ENCODE results near the gene ZNF799.
"Not testable (repeated sequence)": the region's sequence is repeated elsewhere in the genome, so short reads cannot be mapped to it uniquely, and the experiment has no call there.

Gene ZNF799

GRCh38 chr19:12425236-12425887 lies 24.3 kb upstream of the ZNF799 start:
- H3K4me2 ChIP-seq (ENCODE audit: insufficient read depth, low read length): no peak overlapping the region
- ATAC-seq (ENCODE audit: insufficient read depth, low read depth): no peak
- no peak for DNase-seq

GRCh38 chr19:12417273-12417672 lies 16.2 kb upstream of the ZNF799 start:
- not testable (repeated sequence) for H3K9me3 ChIP-seq (ENCODE audit: insufficient read depth, low read length, severe bottlenecking); ATAC-seq (ENCODE audit: insufficient read depth, low read depth)
- H3K36me3 ChIP-seq (ENCODE audit: insufficient read depth, low read length): peaks cover 27% of the 10 kb centered on the region

More at GRCh38 chr19:12425236-12425887, 24.3 kb upstream of the ZNF799 start:
- no peaks in the 10 kb centered on the region for H4K20me1 ChIP-seq (ENCODE audit: insufficient read depth, low read length)
- no peaks in the 10 kb centered on the region for H3K9me3 ChIP-seq (ENCODE audit: insufficient read depth, low read length, severe bottlenecking)
- H3K36me3 ChIP-seq (ENCODE audit: insufficient read depth, low read length): peaks cover 39% of the 10 kb centered on the region
- no peak for TF ChIP-seq EZH2 (IDR thresholded peaks at IDR 0.05; ENCODE audit: borderline replicate concordance, low read depth, low read length, severe bottlenecking)
- TF ChIP-seq, protein P1, sequence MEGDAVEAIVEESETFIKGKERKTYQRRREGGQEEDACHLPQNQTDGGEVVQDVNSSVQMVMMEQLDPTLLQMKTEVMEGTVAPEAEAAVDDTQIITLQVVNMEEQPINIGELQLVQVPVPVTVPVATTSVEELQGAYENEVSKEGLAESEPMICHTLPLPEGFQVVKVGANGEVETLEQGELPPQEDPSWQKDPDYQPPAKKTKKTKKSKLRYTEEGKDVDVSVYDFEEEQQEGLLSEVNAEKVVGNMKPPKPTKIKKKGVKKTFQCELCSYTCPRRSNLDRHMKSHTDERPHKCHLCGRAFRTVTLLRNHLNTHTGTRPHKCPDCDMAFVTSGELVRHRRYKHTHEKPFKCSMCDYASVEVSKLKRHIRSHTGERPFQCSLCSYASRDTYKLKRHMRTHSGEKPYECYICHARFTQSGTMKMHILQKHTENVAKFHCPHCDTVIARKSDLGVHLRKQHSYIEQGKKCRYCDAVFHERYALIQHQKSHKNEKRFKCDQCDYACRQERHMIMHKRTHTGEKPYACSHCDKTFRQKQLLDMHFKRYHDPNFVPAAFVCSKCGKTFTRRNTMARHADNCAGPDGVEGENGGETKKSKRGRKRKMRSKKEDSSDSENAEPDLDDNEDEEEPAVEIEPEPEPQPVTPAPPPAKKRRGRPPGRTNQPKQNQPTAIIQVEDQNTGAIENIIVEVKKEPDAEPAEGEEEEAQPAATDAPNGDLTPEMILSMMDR (IDR thresholded peaks at IDR 0.05; ENCODE audit: borderline replicate concordance, extremely low read depth, low read length, poor library complexity, severe bottlenecking): no peak
- no peak overlapping the region for H3K4me3 ChIP-seq (ENCODE audit: low read depth in 1 of 2, low read length in 2 of 2)
- no peaks in the 10 kb centered on the region for H3K4me1 ChIP-seq (ENCODE audit: insufficient read depth, low read length)
- H3K9ac ChIP-seq (ENCODE audit: low read depth, low read length): no peak overlapping the region
- no peak overlapping the region for H3K27ac ChIP-seq (ENCODE audit: low read length)
- no peaks in the 10 kb centered on the region for H3K27me3 ChIP-seq (ENCODE audit: insufficient read depth, low read length, poor library complexity)
- no peak overlapping the region for H2AFZ ChIP-seq (ENCODE audit: low read depth, low read length)
- H3K79me2 ChIP-seq (ENCODE audit: insufficient read depth, low read length): no peaks in the 10 kb centered on the region

GRCh38 chr19:12411893-12412292 lies 10.8 kb upstream of the ZNF799 start:
- H4K20me1 ChIP-seq (ENCODE audit: insufficient read depth, low read length): no peaks in the 10 kb centered on the region
- no peak overlapping the region for H3K9ac ChIP-seq (ENCODE audit: low read depth, low read length)
- no peaks in the 10 kb centered on the region for H3K27me3 ChIP-seq (ENCODE audit: insufficient read depth, low read length, poor library complexity)
- TF ChIP-seq EZH2 (IDR thresholded peaks at IDR 0.05; ENCODE audit: borderline replicate concordance, low read depth, low read length, severe bottlenecking): no peak
- TF ChIP-seq, protein P1 (IDR thresholded peaks at IDR 0.05; ENCODE audit: borderline replicate concordance, extremely low read depth, low read length, poor library complexity, severe bottlenecking): no peak
- no peaks in the 10 kb centered on the region for H3K9me3 ChIP-seq (ENCODE audit: insufficient read depth, low read length, severe bottlenecking)
- H3K4me1 ChIP-seq (ENCODE audit: insufficient read depth, low read length): no peaks in the 10 kb centered on the region
- no peaks in the 10 kb centered on the region for H3K79me2 ChIP-seq (ENCODE audit: insufficient read depth, low read length)
- H3K27ac ChIP-seq (ENCODE audit: low read length): no peak overlapping the region
- no peak overlapping the region for H3K4me2 ChIP-seq (ENCODE audit: insufficient read depth, low read length)
- no peaks in the 10 kb centered on the region for H3K36me3 ChIP-seq (ENCODE audit: insufficient read depth, low read length)
- no peak overlapping the region for H3K4me3 ChIP-seq (ENCODE audit: low read depth in 1 of 2, low read length in 2 of 2)
- ATAC-seq (ENCODE audit: insufficient read depth, low read depth) (no peak), DNase-seq (no peak)
- H2AFZ ChIP-seq (ENCODE audit: low read depth, low read length): no peak overlapping the region

More at GRCh38 chr19:12417273-12417672, 16.2 kb upstream of the ZNF799 start:
- DNase-seq; H4K20me1 ChIP-seq (ENCODE audit: insufficient read depth, low read length); H3K4me1 ChIP-seq (ENCODE audit: insufficient read depth, low read length); H2AFZ ChIP-seq (ENCODE audit: low read depth, low read length); H3K79me2 ChIP-seq (ENCODE audit: insufficient read depth, low read length); H3K4me3 ChIP-seq (ENCODE audit: low read depth in 1 of 2, low read length in 2 of 2); H3K4me2 ChIP-seq (ENCODE audit: insufficient read depth, low read length); H3K27ac ChIP-seq (ENCODE audit: low read length); H3K27me3 ChIP-seq (ENCODE audit: insufficient read depth, low read length, poor library complexity); H3K9ac ChIP-seq (ENCODE audit: low read depth, low read length): not testable (repeated sequence)

GRCh38 chr19:12399901-12400632 lies 1.0 kb downstream of the ZNF799 start:
- H3K36me3 ChIP-seq (ENCODE audit: insufficient read depth, low read length); H3K9me3 ChIP-seq (ENCODE audit: insufficient read depth, low read length, severe bottlenecking); H3K27me3 ChIP-seq (ENCODE audit: insufficient read depth, low read length, poor library complexity); H4K20me1 ChIP-seq (ENCODE audit: insufficient read depth, low read length): not testable (repeated sequence)
- Histone ChIP-seq H3K4me3 (ENCODE audit: low read depth in 1 of 2, low read length in 2 of 2) (peak overlapping the region; percentile 46 to 86; a peak in 3 of 4 replicates), H3K4me1 (ENCODE audit: insufficient read depth, low read length) (peaks cover 16% of the 10 kb centered on the region), H3K27ac (ENCODE audit: low read length) (peak overlapping the region; percentile 78), H3K9ac (ENCODE audit: low read depth, low read length) (peak overlapping the region; percentile 66), H3K79me2 (ENCODE audit: insufficient read depth, low read length) (peaks cover 27% of the 10 kb centered on the region), H2AFZ (ENCODE audit: low read depth, low read length) (peak overlapping the region; percentile 86), H3K4me2 (ENCODE audit: insufficient read depth, low read length) (peak overlapping the region; percentile 87)
- ATAC-seq (ENCODE audit: insufficient read depth, low read depth): peak; percentile 35
- DNase-seq: peak; percentile 58

- not testable (repeated sequence) for H3K9me3 ChIP-seq (ENCODE audit: insufficient read depth, low read length, severe bottlenecking); H3K9ac ChIP-seq (ENCODE audit: low read depth, low read length); H4K20me1 ChIP-seq (ENCODE audit: insufficient read depth, low read length); H3K79me2 ChIP-seq (ENCODE audit: insufficient read depth, low read length); H2AFZ ChIP-seq (ENCODE audit: low read depth, low read length); H3K4me2 ChIP-seq (ENCODE audit: insufficient read depth, low read length); ATAC-seq (ENCODE audit: insufficient read depth, low read depth); H3K4me1 ChIP-seq (ENCODE audit: insufficient read depth, low read length); H3K27ac ChIP-seq (ENCODE audit: low read length); DNase-seq; H3K4me3 ChIP-seq (ENCODE audit: low read depth in 1 of 2, low read length in 2 of 2); H3K27me3 ChIP-seq (ENCODE audit: insufficient read depth, low read length, poor library complexity)
- peaks cover 32% of the 10 kb centered on the region for H3K36me3 ChIP-seq (ENCODE audit: insufficient read depth, low read length)
These were observed 9.9 kb downstream of the ZNF799 start for GRCh38 chr19:12391148-12391547.

GRCh38 chr19:12386365-12386764 lies 14.7 kb downstream of the ZNF799 start:
- not testable (repeated sequence) for H3K27me3 ChIP-seq (ENCODE audit: insufficient read depth, low read length, poor library complexity); H3K9ac ChIP-seq (ENCODE audit: low read depth, low read length); ATAC-seq (ENCODE audit: insufficient read depth, low read depth); H3K4me2 ChIP-seq (ENCODE audit: insufficient read depth, low read length); H3K27ac ChIP-seq (ENCODE audit: low read length); H3K4me1 ChIP-seq (ENCODE audit: insufficient read depth, low read length); H3K4me3 ChIP-seq (ENCODE audit: low read depth in 1 of 2, low read length in 2 of 2); H3K79me2 ChIP-seq (ENCODE audit: insufficient read depth, low read length); H2AFZ ChIP-seq (ENCODE audit: low read depth, low read length); H4K20me1 ChIP-seq (ENCODE audit: insufficient read depth, low read length); DNase-seq; H3K9me3 ChIP-seq (ENCODE audit: insufficient read depth, low read length, severe bottlenecking)
- peaks cover 23% of the 10 kb centered on the region for H3K36me3 ChIP-seq (ENCODE audit: insufficient read depth, low read length)

All from DND-41 (cell line).